ENCODE data around the gene IBA57.
A peak's percentile ranks its signal among the peaks of the same experiment; 100 is the strongest.
"Not testable (repeated sequence)": the region's sequence is repeated elsewhere in the genome, so short reads cannot be mapped to it uniquely, and the experiment has no call there.

IBA57 gene

DNA sequence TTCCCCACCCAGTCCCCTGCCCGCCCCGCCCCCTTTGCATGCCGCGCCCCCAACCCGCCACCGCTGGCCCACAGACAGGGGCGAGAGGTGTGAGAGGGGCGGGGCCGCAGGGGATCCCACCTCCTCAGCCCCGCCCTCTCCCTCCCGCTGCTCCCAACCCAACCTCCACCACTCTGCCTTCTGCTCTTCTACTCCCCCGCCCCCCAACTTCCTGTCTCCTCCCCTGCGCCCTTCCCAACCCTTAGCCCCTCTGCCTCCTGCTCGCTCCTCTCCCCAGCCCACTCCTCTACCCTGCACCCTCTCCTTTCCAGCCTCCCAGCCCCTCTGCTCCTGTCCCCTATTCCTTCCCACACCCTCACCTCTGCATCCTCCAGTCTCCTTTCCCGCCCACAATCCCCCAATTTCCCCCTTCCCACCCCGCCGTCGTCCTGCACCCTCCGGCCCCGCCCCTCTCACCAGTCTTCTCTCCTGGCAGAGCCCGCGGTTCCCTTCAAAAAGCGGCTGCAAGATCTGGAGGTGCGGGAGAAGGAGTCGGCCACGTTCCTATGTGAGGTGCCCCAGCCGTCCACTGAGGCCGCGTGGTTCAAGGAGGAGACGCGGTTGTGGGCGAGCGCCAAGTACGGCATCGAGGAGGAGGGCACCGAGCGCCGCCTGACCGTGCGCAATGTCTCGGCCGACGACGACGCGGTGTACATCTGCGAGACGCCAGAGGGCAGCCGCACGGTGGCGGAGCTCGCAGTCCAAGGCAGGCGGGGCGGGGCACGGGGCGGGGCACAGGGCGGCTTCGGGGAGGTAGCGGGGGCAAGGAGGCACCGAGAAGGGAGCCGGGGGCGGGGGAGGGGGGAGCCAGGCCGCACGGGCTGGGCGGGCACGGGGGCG, 47.6 kb downstream of the IBA57 start:
- peak; percentile 43 for DNase-seq (ENCODE audit: low read depth)

- DNase-seq (ENCODE audit: low read depth), result no peak
Observed at GRCh38 chr1:228213917-228214808, 48.6 kb downstream of the IBA57 start.

GRCh38 chr1:228214921-228215662, 49.5 kb downstream of the IBA57 start:
- DNase-seq (ENCODE audit: low read depth), result no peak

DNA sequence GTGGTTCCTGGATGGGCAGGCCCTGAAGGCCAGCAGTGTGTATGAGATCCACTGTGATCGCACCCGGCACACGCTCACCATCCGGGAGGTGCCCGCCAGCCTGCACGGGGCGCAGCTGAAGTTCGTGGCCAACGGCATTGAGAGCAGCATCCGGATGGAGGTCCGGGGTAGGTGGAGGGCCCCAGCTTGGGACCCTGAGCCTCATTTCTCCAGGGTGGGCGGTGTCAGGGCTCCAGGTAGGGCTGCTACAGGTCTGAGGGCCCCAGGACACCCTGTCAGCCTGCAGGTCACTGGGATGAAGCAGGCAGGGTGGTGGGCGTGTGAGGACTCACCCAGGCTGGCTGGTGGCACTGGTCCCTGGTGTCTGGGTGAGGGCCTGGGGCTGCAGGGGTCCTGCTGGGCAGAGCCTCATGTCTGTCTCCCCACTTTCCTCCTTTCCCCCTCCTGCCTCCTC, 50.1 kb downstream of the IBA57 start:
- DNase-seq (ENCODE audit: low read depth), result no peak

DNA sequence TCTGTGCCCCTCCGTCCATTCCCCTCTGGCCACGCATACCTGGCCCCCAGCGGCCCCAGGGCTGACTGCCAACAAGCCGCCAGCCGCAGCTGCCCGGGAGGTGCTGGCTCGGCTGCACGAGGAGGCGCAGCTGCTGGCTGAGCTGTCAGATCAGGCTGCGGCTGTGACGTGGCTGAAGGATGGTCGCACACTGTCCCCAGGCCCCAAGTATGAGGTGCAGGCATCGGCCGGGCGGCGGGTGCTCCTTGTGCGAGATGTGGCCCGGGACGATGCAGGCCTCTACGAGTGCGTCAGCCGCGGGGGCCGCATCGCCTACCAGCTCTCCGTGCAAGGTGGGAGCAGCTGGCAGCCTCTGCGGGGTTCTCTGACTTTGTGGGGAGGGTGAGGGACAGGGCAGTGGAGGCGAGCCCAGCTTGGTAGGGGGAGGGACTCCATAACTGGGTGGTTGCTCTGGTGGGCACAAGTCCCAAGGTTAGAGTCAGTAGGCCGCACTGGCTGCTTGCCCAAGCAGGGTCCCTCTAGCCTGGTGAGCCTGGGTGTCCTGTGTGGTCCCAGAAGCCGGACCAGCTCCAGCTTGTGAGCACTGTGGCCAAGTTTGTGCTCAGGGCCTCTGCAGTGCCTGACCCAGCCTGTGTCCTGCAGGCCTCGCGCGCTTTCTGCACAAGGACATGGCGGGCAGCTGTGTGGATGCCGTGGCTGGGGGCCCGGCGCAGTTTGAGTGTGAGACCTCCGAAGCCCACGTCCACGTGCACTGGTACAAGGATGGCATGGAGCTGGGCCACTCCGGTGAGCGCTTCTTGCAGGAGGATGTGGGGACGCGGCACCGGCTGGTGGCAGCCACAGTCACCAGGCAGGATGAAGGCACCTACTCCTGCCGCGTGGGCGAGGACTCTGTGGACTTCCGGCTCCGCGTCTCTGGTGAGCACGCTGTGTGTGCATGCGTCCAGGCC, 51.0 kb downstream of the IBA57 start:
- no peak for DNase-seq (ENCODE audit: low read depth)

GRCh38 chr1:228217551-228218344, 52.1 kb downstream of the IBA57 start:
- no peak for DNase-seq (ENCODE audit: low read depth)

- DNase-seq (ENCODE audit: low read depth), result no peak
Observed at GRCh38 chr1:228218513-228219244, 53.1 kb downstream of the IBA57 start.

DNA sequence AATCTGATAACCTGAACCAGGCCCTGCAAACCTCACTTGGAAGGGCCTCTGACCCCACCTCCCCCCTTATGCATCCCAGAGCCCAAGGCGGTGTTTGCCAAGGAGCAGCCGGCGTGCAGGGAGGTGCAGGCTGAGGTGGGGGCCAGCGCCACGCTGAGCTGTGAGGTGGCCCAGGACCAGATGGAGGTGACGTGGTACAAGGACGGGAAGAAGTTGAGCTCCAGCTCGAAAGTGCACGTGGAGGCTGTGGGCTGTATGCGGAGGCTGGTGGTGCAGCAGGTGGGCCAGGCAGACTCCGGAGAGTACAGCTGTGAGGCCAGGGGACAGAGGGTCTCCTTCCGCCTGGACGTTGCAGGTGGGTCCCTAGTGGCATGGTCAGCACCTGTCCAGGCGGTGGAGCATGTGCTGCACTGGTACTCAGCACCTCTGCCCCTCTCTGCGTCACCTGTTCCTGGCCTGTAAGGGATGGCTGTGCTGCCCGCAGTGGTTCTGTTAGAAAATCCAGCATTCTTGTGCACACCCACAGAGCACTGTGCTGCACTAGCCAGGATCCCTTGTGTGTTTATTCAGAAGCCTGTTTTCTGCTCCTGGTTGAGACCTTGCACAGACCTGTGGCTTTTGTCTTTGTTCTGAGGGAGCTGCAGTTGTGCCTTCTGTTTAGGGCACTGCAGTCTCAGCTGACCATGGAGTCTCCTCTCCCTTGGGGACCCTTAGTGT, 53.8 kb downstream of the IBA57 start:
- no peak for DNase-seq (ENCODE audit: low read depth)

GRCh38 chr1:228219962-228220780, 54.6 kb downstream of the IBA57 start:
- no peak for DNase-seq (ENCODE audit: low read depth)

DNA sequence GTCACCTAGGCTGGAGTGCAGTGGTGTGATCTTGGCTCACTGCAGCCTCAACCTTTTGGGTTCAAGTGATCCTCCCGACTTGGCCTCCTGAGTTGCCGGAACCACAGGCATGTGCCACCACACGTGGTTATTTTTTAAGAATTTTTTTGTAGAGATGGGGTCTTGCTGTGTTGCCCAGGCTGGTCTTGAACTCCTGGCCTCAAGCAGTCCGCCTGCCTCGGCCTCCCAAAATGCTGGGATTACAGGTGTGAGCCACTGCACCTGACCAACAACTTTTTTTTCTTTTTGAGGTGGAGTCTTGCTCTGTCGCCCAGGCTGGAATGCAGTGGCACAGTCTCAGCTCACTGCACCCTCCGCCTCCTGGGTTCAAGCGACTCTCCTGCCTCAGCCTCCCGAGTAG, 55.5 kb downstream of the IBA57 start:
- DNase-seq (ENCODE audit: low read depth), result not testable (repeated sequence)

GRCh38 chr1:228222548-228222947, 56.9 kb downstream of the IBA57 start:
- no peak for DNase-seq (ENCODE audit: low read depth)

DNA sequence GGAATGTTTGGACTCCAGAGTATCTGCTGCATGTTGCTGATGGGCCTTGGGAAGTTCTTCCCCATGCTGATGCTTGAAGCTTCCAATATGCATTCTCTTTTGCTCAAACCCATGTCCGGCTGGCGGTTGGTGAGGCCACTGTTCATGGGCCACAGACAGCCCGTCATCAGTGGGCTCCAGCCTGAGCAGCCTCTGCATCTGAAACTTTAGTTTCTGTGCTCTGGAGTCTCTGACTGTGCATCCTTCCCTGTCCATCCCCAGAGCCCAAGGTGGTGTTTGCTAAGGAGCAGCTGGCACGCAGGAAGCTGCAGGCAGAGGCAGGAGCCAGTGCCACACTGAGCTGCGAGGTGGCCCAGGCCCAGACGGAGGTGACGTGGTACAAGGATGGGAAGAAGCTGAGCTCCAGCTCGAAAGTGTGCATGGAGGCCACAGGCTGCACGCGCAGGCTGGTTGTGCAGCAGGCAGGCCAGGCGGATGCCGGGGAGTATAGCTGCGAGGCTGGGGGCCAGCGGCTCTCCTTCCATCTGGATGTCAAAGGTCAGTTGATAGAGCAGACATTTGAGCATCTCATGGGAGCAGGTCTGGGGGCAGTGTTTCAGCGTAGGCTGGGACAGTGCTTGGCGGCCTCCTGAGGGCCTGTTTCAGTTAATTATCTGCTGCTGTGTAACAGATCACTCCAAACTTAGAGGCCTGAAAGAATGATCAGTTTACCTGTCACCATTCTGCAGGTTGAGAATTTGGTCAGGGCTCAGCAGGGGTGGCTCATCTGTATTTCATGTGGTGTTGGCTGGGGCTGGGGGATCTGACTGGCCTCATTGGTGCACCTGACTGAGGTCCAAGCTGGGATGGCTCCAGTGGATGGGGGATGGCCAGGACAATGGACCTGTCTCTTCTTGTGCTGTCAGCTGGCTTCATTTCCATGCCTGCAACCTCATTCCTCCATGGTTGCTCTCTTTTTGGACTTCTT, 58.9 kb downstream of the IBA57 start:
- no peak for DNase-seq (ENCODE audit: low read depth)

DNA sequence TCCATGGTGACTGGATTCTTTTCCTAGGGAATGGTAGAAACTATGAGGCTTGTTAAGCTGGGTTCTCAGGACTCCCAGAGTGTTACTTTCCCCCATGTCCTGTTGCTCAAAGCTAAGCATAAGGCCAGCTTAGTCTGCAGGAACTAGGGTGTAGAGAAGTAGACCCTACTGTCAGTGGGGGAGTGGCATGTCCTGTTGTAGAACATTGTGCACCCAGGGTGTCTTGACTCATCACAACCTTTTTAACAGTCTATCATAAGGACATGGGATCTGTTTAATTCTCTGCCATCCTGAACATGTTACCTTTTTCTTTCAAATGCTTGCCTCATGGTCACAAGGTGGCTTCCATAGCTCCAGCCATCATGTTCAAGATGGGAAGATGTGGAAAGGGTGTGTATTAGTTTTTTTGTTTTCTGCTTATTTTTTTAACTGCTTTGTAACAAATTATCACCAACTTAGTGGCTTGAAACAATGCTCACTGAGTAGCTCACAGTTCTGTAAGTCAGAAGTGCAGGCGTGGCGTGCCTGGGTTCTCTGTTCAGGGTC, 59.6 kb downstream of the IBA57 start:
- no peak for DNase-seq (ENCODE audit: low read depth)

GRCh38 chr1:228225740-228226139, 60.1 kb downstream of the IBA57 start:
- no peak for DNase-seq (ENCODE audit: low read depth)

DNA sequence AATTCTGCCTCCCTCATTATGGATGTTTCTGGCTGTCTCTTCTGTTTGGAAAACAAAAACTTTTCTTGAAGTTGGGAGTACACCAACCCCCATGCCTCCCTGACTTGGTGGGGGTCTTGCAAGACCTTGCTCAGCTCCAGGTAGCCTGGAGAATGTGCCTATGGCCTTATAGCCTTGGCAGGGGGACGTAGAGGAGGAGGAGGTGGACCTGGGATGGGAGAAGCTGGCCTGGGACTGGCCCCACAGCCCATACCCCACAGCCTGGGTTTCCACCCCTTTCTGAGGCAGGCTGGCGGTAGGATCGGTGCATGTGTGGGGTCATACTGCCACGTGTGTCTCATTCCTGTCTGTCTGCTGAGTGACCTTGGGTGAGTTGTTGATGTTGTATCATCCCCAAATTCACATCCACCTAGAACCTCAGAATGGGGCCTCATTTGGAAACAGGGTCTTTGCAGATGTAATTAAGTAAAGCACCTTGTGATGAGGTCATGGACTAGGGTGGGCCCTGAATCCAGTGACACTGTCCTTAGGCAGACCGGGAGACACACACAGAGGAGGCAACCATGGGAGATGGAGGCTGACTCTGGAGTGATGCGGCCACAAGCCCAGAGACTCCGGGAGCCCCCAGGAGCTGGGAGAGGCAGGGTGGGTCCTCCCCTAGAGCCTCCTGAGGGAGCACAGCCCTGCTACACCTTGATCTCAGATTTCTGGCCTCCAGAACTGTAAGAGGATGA, 60.7 kb downstream of the IBA57 start:
- no peak for DNase-seq (ENCODE audit: low read depth)
